GM12878 (cell line): ENCODE results near the gene PRDM2. TPM values are rescaled to one million over a fixed set of nuclear protein-coding genes. Genes with fewer than 3 reads are reported as not detected.

ENCODE experiments used
- ATAC-seq: fragments of 200-7000 bp; cut with Tn5 transposase; 3 replicates; pipeline ENCODE4 v1.9.1; 2020; ENCODE audit warnings: mild to moderate bottlenecking, moderate library complexity
- BruUV-seq: library from RNA; stranded (reverse); fragments of 400-500 nt; replicated peaks from 2 replicates; lab custom pipeline; 2021; lab: Mats Ljungman, UMichigan
- CTCF ChIA-PET: fragments of 300-600 bp; sonication (Branson Sonifier 250); formaldehyde crosslinking; extraction: SDS; loops from one replicate; lab custom pipeline; 2021; ENCODE audit warnings: inconsistent platforms; lab: Yijun Ruan, JAX
- POLR2A ChIA-PET: fragments of 350-600 bp; formaldehyde crosslinking; extraction: SDS; loops from one replicate; lab custom pipeline; 2021; ENCODE audit warnings: inconsistent platforms; lab: Charles Lee
- RAD21 ChIA-PET: fragments of 300-600 bp; sonication (Branson Sonifier 250); formaldehyde crosslinking; loops from one replicate; lab custom pipeline; 2023; ENCODE audit warnings: antibody characterized with exemption; ENCODE audit not compliant: unreplicated experiment; lab: Charles Lee
- SMC1A ChIA-PET: fragments of 300-600 bp; sonication (Branson Sonifier 250); formaldehyde crosslinking; loops from one replicate; lab custom pipeline; 2023; ENCODE audit not compliant: unreplicated experiment, uncharacterized antibody; lab: Charles Lee
- DNase-seq: peaks from one replicate; pipeline ENCODE4 v3.0.0-alpha.2; 2011; ENCODE audit warnings: low read depth, low spot score
- FAIRE-seq: peaks from 3 replicates; lab custom pipeline; 2011; peaks lifted over from hg19 to GRCh38; lab: Jason Lieb, UNC
- H2AFZ ChIP-seq: 2 replicates; pipeline ENCODE4 v1.6.0; 2011; ENCODE audit warnings: low read depth, low read length, control low read depth; ENCODE audit not compliant: control insufficient read depth
- H3K27ac ChIP-seq: 2 replicates; pipeline ENCODE4 v1.5.1; 2011; ENCODE audit warnings: control low read depth; ENCODE audit not compliant: control insufficient read depth, insufficient read depth
- H3K27me3 ChIP-seq, 2 experiments: replicated peaks in 1 of 2; 2 replicates each; pipeline versions ENCODE4 v1.6.0 to v1.6.1; 2011; ENCODE audit warnings: low read length in 1 of 2; ENCODE audit not compliant: control insufficient read depth in 2 of 2, insufficient read depth in 2 of 2
- H3K36me3 ChIP-seq, 2 experiments: 2 replicates each; pipeline ENCODE4 v1.5.1; 2011; ENCODE audit warnings: low read length in 1 of 2; ENCODE audit not compliant: control insufficient read depth in 2 of 2, insufficient read depth in 2 of 2
- H3K4me1 ChIP-seq: 2 replicates; pipeline ENCODE4 v1.6.1; 2011; ENCODE audit warnings: mild to moderate bottlenecking, low read length, moderate library complexity, mixed read lengths; ENCODE audit not compliant: control insufficient read depth, insufficient read depth
- H3K4me2 ChIP-seq: 2 replicates; pipeline ENCODE4 v1.6.0; 2011; ENCODE audit warnings: control low read depth; ENCODE audit not compliant: control insufficient read depth, insufficient read depth
- H3K4me3 ChIP-seq: fragments of 200-600 bp; sonication (generic); 2 replicates; pipeline ENCODE4 v1.5.1; 2016
- H3K79me2 ChIP-seq: 2 replicates; pipeline ENCODE4 v1.6.0; 2011; ENCODE audit warnings: low read length; ENCODE audit not compliant: control insufficient read depth, insufficient read depth
- H3K9ac ChIP-seq: 2 replicates; pipeline ENCODE4 v1.8.0; 2011; ENCODE audit warnings: low read length, control low read depth, mixed read lengths; ENCODE audit not compliant: control insufficient read depth, insufficient read depth
- H3K9me3 ChIP-seq: replicated peaks from 3 replicates; pipeline ENCODE4 v1.5.1; 2011; ENCODE audit warnings: mild to moderate bottlenecking, low read length; ENCODE audit not compliant: control insufficient read depth, insufficient read depth
- H4K20me1 ChIP-seq: 2 replicates; pipeline ENCODE4 v1.6.0; 2011; ENCODE audit not compliant: control insufficient read depth, insufficient read depth
- BCLAF1 ChIP-seq: fragments of 450-650 bp; IDR thresholded peaks from 2 replicates; pipeline ENCODE4 v1.6.1; 2017; ENCODE audit warnings: antibody characterized with exemption, mild to moderate bottlenecking, moderate library complexity
- CHD2 ChIP-seq: IDR thresholded peaks from 2 replicates; pipeline ENCODE4 v1.6.1; 2011; ENCODE audit warnings: low read depth, low read length, improper control_type of control experiment, borderline replicate concordance
- IRF3 ChIP-seq: fragments of 450-650 bp; IDR thresholded peaks from 2 replicates; pipeline ENCODE4 v1.6.1; 2014; ENCODE audit warnings: mild to moderate bottlenecking
- MEF2B ChIP-seq: fragments of 450-650 bp; IDR thresholded peaks from 2 replicates; pipeline ENCODE4 v1.6.1; 2018; ENCODE audit warnings: mild to moderate bottlenecking, moderate library complexity; ENCODE audit not compliant: partially characterized antibody, poor library complexity, severe bottlenecking
- MYC ChIP-seq: IDR thresholded peaks from 2 replicates; pipeline ENCODE4 v1.6.1; 2011; ENCODE audit warnings: mild to moderate bottlenecking, low read length, moderate library complexity, inconsistent platforms; ENCODE audit not compliant: insufficient read depth, insufficient replicate concordance, insufficient read length, severe bottlenecking
- PBX3 ChIP-seq: IDR thresholded peaks from 2 replicates; pipeline ENCODE4 v1.6.1; 2011; ENCODE audit warnings: mild to moderate bottlenecking, low read depth, low read length, moderate library complexity; ENCODE audit not compliant: insufficient replicate concordance
- POU2F2 ChIP-seq: IDR thresholded peaks from 3 replicates; pipeline ENCODE4 v1.6.1; 2011; ENCODE audit warnings: low read depth, mild to moderate bottlenecking, low read length, borderline replicate concordance
- SIN3A ChIP-seq: IDR thresholded peaks from 2 replicates; pipeline ENCODE4 v1.6.1; 2012; ENCODE audit warnings: low read depth, low read length, improper control_type of control experiment
- SMAD5 ChIP-seq: IDR thresholded peaks from 2 replicates; pipeline ENCODE4 v1.6.1; 2016; ENCODE audit warnings: antibody characterized with exemption, low read depth
- SREBF2 ChIP-seq: IDR thresholded peaks from 2 replicates; pipeline ENCODE4 v1.6.1; 2012; ENCODE audit warnings: mild to moderate bottlenecking, low read length
- SRF ChIP-seq, 2 experiments: IDR thresholded peaks; 2 replicates each; pipeline ENCODE4 v1.6.1; 2011; ENCODE audit warnings: low read depth in 2 of 2, low read length in 2 of 2, mild to moderate bottlenecking in 1 of 2, moderate library complexity in 1 of 2
- STAT3 ChIP-seq: IDR thresholded peaks from 2 replicates; pipeline ENCODE4 v1.6.1; 2011; ENCODE audit warnings: low read depth, low read length, improper control_type of control experiment
- SUZ12 ChIP-seq: fragments of 200-600 bp; sonication (generic); IDR thresholded peaks from one replicate; pipeline ENCODE4 v1.6.1; 2018; ENCODE audit warnings: antibody characterized with exemption, mild to moderate bottlenecking; ENCODE audit not compliant: unreplicated experiment
- TCF12 ChIP-seq: IDR thresholded peaks from 2 replicates; pipeline ENCODE4 v1.6.1; 2011; ENCODE audit warnings: low read depth, mild to moderate bottlenecking, low read length
- WRNIP1 ChIP-seq: IDR thresholded peaks from 2 replicates; pipeline ENCODE4 v1.6.1; 2011; ENCODE audit warnings: low read depth, low read length, improper control_type of control experiment, borderline replicate concordance
- ZNF274 ChIP-seq: IDR thresholded peaks from one replicate; pipeline ENCODE4 v1.8.0; 2011; ENCODE audit not compliant: insufficient read length, insufficient read depth
- ZZZ3 ChIP-seq: IDR thresholded peaks from 2 replicates; pipeline ENCODE4 v1.6.1; 2011; ENCODE audit warnings: low read depth; ENCODE audit not compliant: control insufficient read depth, insufficient read length
- WGBS: methylation state at CpG from one replicate; pipeline ENCODE4 v1.1.6; 2016; ENCODE audit warnings: low lambda C conversion rate; ENCODE audit not compliant: insufficient replicate concordance, insufficient coverage; ENCODE audit errors: missing lambda C conversion rate; 5-methylcytosine and 5-hydroxymethylcytosine counted together
- in situ Hi-C: fragments of 300-500 bp; cut with MboI; formaldehyde crosslinking; loops from 9 replicates; pipeline ENCODE4 v1.14.3; 2018; ENCODE audit warnings: mixed read lengths
- intact Hi-C: fragments of 100-400 bp; cut with micrococcal nuclease; formaldehyde crosslinking; loops from one replicate; pipeline ENCODE4 v1.14.2; 2022; ENCODE audit not compliant: unreplicated experiment
- polyA plus RNA-seq, 11 experiments: library from polyadenylated mRNA; depleted of rRNA in 4 of 11; unstranded in 6 of 11; stranded (reverse) in 5 of 11; fragments of >200 nt; fragmentation: Nextera tagmentation in 4 of 11; fragmentation: Illumina TruSeq in 1 of 11; extraction: Ambion mirVana in 4 of 11; extraction: Trizol in 1 of 11; gene quantifications; 1 replicate in 1 of 11; 2 replicates in 10 of 11; pipeline versions ENCODE4 v1.2.1 to v1.2.3, GENCODE V29; 2011 to 2016; ENCODE audit warnings: inconsistent platforms in 2 of 11, missing spikeins in 2 of 11, low read depth in 1 of 11
- total RNA-seq, 4 experiments: library from RNA; depleted of rRNA in 3 of 4; stranded (reverse); fragments of >200 nt in 3 of 4; fragmentation: Illumina TruSeq in 1 of 4; extraction: Trizol in 1 of 4; gene quantifications; 2 replicates each; pipeline versions ENCODE4 v1.2.1 to v1.2.3, GENCODE V29; 2013 to 2021

PRDM2 gene
- total and polyA plus RNA-seq, 10 of the 15 experiments (the other 5 are each of a cell fraction or from before 2014, with no cell fraction given), result 8.4 to 45.1 (median 23.5) TPM

- H3K4me1 ChIP-seq, result peaks cover 14% of the 10 kb centered on the region
- no TSS peak for BruUV-seq
- H3K36me3 ChIP-seq, result no peaks in the 10 kb centered on the region; a peak in 1 of 4 replicates
- ChIA-PET RAD21 (interaction anchor here (0.7 to 1.8 kb wide), 2 partner anchors 84 to 147 kb away, joined by 3 to 7 read pairs; no protein-coding TSS in a partner anchor), SMC1A (no interaction called here), CTCF (interaction anchor here (0.7 to 3.7 kb wide), 9 partner anchors 11 to 151 kb away, joined by 3 to 26 read pairs (median 5); no protein-coding TSS in a partner anchor), POLR2A (no interaction called here)
- DNase-seq, result no peak
- 87% methylated on average over 20 of the region's 20 CpGs for WGBS
- ATAC-seq, result no peak
- TF ChIP-seq BCLAF1 (no peak), ZNF274 (no peak), CHD2 (no peak), SREBF2 (no peak), TCF12 (no peak), PBX3 (no peak), ZZZ3 (no peak), MYC (no peak), SRF (IDR thresholded peaks at IDR 0.05; ENCODE audit: low read depth in 2 of 2, low read length in 2 of 2) (no peak), IRF3 (no peak), SUZ12 (no peak), WRNIP1 (no peak), SMAD5 (no peak), SIN3A (no peak), MEF2B (no peak), STAT3 (no peak), POU2F2 (no peak)
- no peak overlapping the region for H3K4me3 ChIP-seq
- no peaks in the 10 kb centered on the region; the same call in 1 of the 2 replicates for H4K20me1 ChIP-seq
- no peak overlapping the region for H3K27ac ChIP-seq
- H2AFZ ChIP-seq, result no peak overlapping the region
- no peaks in the 10 kb centered on the region for H3K27me3 ChIP-seq
- H3K9ac ChIP-seq, result no peak overlapping the region
- no peaks in the 10 kb centered on the region for H3K9me3 ChIP-seq
- H3K4me2 ChIP-seq, result no peak overlapping the region
- H3K79me2 ChIP-seq, result no peaks in the 10 kb centered on the region
- intact Hi-C loops (no loop called here), in situ Hi-C loops (no loop called here)
- FAIRE-seq, result no peak
These were observed 112.7 kb downstream of the PRDM2 start for GRCh38 chr1:13812456-13813397.
